ENCODE results near the gene KRTAP20-4.

Gene KRTAP20-4

DNA sequence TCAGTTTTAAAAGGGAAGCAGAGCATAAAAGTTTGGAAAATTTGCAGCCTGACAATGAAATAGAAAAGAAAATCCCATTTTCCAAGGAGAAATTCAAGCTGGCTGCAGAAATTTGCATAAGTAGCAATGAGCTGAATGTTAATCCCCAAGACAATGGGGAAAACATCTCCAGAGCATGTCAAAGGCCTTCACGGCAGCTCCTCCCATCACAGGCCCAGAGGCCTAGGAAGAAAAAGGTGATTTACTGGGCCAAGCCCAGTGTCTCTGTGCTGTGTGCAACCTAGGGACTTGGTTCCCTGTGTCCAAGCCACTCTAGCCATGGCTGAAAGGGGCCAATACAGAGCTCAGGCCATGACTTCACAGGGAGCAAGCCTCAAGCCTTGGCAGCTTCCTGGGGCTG, 48.3 kb downstream of the KRTAP20-4 start:
- no peak for DNase-seq

All from bone marrow (tissue), 2 donors.